OCI-M1 (cell line): ENCODE results near the gene CFAP54.

Experiments
- DNase-seq: peaks from one replicate; lab custom pipeline; 2025; lab: John Stamatoyannopoulos, UW

CFAP54 gene

GRCh38 chr12:96828169-96828789, 338.9 kb downstream of the CFAP54 start:
- no peak for DNase-seq

- DNase-seq, result no peak
These were observed 340.0 kb downstream of the CFAP54 start for GRCh38 chr12:96829354-96829753.

GRCh38 chr12:96831346-96831745, 342.0 kb downstream of the CFAP54 start:
- DNase-seq, result no peak

GRCh38 chr12:96846293-96846692, 356.9 kb downstream of the CFAP54 start:
- no peak for DNase-seq

- DNase-seq, result no peak
These were observed 361.3 kb downstream of the CFAP54 start for GRCh38 chr12:96850676-96851075.

- no peak for DNase-seq
These were observed 368.8 kb downstream of the CFAP54 start for GRCh38 chr12:96858162-96858561.

GRCh38 chr12:96861656-96862055, 372.3 kb downstream of the CFAP54 start:
- DNase-seq, result no peak

- no peak for DNase-seq
These were observed 372.9 kb downstream of the CFAP54 start for GRCh38 chr12:96862326-96862725.

GRCh38 chr12:96864335-96864734, 375.0 kb downstream of the CFAP54 start:
- DNase-seq, result no peak

- no peak for DNase-seq
These were observed 377.6 kb downstream of the CFAP54 start for GRCh38 chr12:96866801-96867590.

GRCh38 chr12:96870946-96871345, 381.6 kb downstream of the CFAP54 start:
- DNase-seq, result no peak

- no peak for DNase-seq
These were observed 383.6 kb downstream of the CFAP54 start for GRCh38 chr12:96872961-96873360.

GRCh38 chr12:96874211-96874610, 384.8 kb downstream of the CFAP54 start:
- no peak for DNase-seq

GRCh38 chr12:96876966-96877365, 387.6 kb downstream of the CFAP54 start:
- DNase-seq, result no peak

GRCh38 chr12:96878704-96879103, 389.3 kb downstream of the CFAP54 start:
- peak; percentile 22 for DNase-seq

- no peak for DNase-seq
These were observed 389.9 kb downstream of the CFAP54 start for GRCh38 chr12:96879301-96879700.

- DNase-seq, result peak; percentile 46
These were observed 390.8 kb downstream of the CFAP54 start for GRCh38 chr12:96880220-96880619.

- DNase-seq, result no peak
These were observed 392.2 kb downstream of the CFAP54 start for GRCh38 chr12:96881608-96882007.

GRCh38 chr12:96882862-96883261, 393.5 kb downstream of the CFAP54 start:
- no peak for DNase-seq

GRCh38 chr12:96883571-96883970, 394.2 kb downstream of the CFAP54 start:
- no peak for DNase-seq

GRCh38 chr12:96886998-96887677, 397.8 kb downstream of the CFAP54 start:
- DNase-seq, result peak; percentile 12

- no peak for DNase-seq
These were observed 400.0 kb downstream of the CFAP54 start for GRCh38 chr12:96889273-96889933.

GRCh38 chr12:96890331-96890730, 401.0 kb downstream of the CFAP54 start:
- DNase-seq, result no peak
